Measurements from ENCODE around the gene TIMP2. TPM values are rescaled to one million over a fixed set of nuclear protein-coding genes. Genes with fewer than 3 reads are reported as not detected.

The TIMP2 gene
- total and polyA plus RNA-seq, 11 donors: 25.1 to 201 (median 88.3) TPM

- WGBS, 4 donors: 92 to 93% (median 93%) methylated on average over 17 to 25 of the region's 25 CpGs
- intact Hi-C loops (cut with DNase I): no loop called here
- H3K36me3 ChIP-seq: peaks cover 0 to 71% (median 56%) of the 10 kb centered on the region in 9 donors
- peak in 1 of 5 donors; percentile 58 for DNase-seq
- H3K27ac ChIP-seq: no peak overlapping the region
- no peak for ATAC-seq
- no peak for TF ChIP-seq CTCF (IDR thresholded peaks at IDR 0.05)
- no peak for TF ChIP-seq POLR2A (IDR thresholded peaks at IDR 0.05)
- no peaks in the 10 kb centered on the region for H3K9me3 ChIP-seq
- H3K27me3 ChIP-seq: no peaks in the 10 kb centered on the region
- no peak overlapping the region for H3K4me3 ChIP-seq
- no peaks in the 10 kb centered on the region for H3K4me1 ChIP-seq
Measured at GRCh38 chr17:78855561-78856165, 69.5 kb downstream of the TIMP2 start.

GRCh38 chr17:78854508-78854907, 70.7 kb downstream of the TIMP2 start:
- peaks cover 0 to 63% (median 52%) of the 10 kb centered on the region in 9 donors for H3K36me3 ChIP-seq
- H3K4me3 ChIP-seq: no peak overlapping the region
- H3K27me3 ChIP-seq: no peaks in the 10 kb centered on the region
- DNase-seq (peak in 1 of 5 donors; percentile 11), ATAC-seq (no peak)
- WGBS, 4 donors: 81 to 88% (median 83%) methylated on average over 6 to 9 of the region's 9 CpGs
- no peaks in the 10 kb centered on the region for H3K4me1 ChIP-seq
- no peak overlapping the region for H3K27ac ChIP-seq
- TF ChIP-seq POLR2A (IDR thresholded peaks at IDR 0.05) (no peak), CTCF (IDR thresholded peaks at IDR 0.05) (no peak)
- H3K9me3 ChIP-seq: no peaks in the 10 kb centered on the region
- intact Hi-C loops (cut with DNase I): no loop called here

- intact Hi-C loops (cut with DNase I): no loop called here
- no peak overlapping the region for H3K27ac ChIP-seq
- H3K9me3 ChIP-seq: no peaks in the 10 kb centered on the region
- H3K4me3 ChIP-seq: no peak overlapping the region
- ATAC-seq (no peak), DNase-seq (peak in 1 of 5 donors; percentile 33)
- WGBS, 4 donors: 79 to 89% (median 82%) methylated on average over 11 of the region's 11 CpGs
- no peak for TF ChIP-seq POLR2A (IDR thresholded peaks at IDR 0.05)
- no peak for TF ChIP-seq CTCF (IDR thresholded peaks at IDR 0.05)
- H3K27me3 ChIP-seq: no peaks in the 10 kb centered on the region
- H3K4me1 ChIP-seq: no peaks in the 10 kb centered on the region
- H3K36me3 ChIP-seq: peaks cover 0 to 60% (median 51%) of the 10 kb centered on the region in 9 donors
Measured at GRCh38 chr17:78853926-78854394, 71.2 kb downstream of the TIMP2 start.

- H3K4me3 ChIP-seq: no peak overlapping the region
- H3K27ac ChIP-seq: no peak overlapping the region
- TF ChIP-seq CTCF (IDR thresholded peaks at IDR 0.05): no peak
- TF ChIP-seq POLR2A (IDR thresholded peaks at IDR 0.05): no peak
- H3K9me3 ChIP-seq: no peaks in the 10 kb centered on the region
- H3K27me3 ChIP-seq: no peaks in the 10 kb centered on the region
- 81 to 82% (median 81%) methylated on average over 15 to 16 of the region's 16 CpGs for WGBS, 4 donors
- intact Hi-C loops (cut with DNase I): no loop called here
- H3K4me1 ChIP-seq: no peaks in the 10 kb centered on the region
- peaks cover 0 to 50% (median 41%) of the 10 kb centered on the region in 9 donors for H3K36me3 ChIP-seq
- DNase-seq (peak in 1 of 5 donors; percentile 45), ATAC-seq (peak in 1 of 4 donors; percentile 32)
Measured at GRCh38 chr17:78852709-78853121, 72.5 kb downstream of the TIMP2 start.

All from heart left ventricle (tissue), 16 donors.